GM18520 (cell line): ENCODE results near the gene CTRL.
"Not testable (repeated sequence)": the region's sequence is repeated elsewhere in the genome, so short reads cannot be mapped to it uniquely, and the experiment has no call there.

Experiments used
- ATAC-seq: cut with Tn5 transposase; IDR thresholded peaks from one replicate; pipeline ENCODE4 v1.9.1; 2021; ENCODE audit not compliant: unreplicated experiment

CTRL gene

GRCh38 chr16:67924140-67924906 is 7.3 kb downstream of the CTRL start:
- no peak for ATAC-seq

- no peak for ATAC-seq
Measured at GRCh38 chr16:67923414-67924116, 8.1 kb downstream of the CTRL start.

- no peak for ATAC-seq
Measured at GRCh38 chr16:67922740-67923139, 8.9 kb downstream of the CTRL start.

DNA sequence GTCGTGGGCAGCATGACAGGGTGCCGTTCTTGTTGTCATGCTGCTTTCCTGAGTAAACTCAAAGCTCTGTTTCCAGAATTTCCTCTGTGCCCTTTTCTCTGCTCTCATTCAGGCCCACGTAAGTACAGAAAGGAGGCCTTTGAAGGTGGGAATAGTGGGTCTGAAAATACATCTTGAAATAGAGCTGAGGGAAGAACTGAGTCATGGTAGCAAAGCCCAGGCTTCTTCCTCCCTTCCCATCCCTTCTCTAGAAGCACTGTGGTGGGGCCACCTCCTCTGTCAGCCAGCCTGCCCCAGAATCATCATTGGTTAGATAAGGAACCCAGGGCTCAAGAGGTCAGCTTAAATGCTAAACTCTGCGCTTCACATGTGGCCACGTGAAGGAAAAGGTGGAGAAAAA is 9.4 kb downstream of the CTRL start:
- no peak for ATAC-seq

DNA sequence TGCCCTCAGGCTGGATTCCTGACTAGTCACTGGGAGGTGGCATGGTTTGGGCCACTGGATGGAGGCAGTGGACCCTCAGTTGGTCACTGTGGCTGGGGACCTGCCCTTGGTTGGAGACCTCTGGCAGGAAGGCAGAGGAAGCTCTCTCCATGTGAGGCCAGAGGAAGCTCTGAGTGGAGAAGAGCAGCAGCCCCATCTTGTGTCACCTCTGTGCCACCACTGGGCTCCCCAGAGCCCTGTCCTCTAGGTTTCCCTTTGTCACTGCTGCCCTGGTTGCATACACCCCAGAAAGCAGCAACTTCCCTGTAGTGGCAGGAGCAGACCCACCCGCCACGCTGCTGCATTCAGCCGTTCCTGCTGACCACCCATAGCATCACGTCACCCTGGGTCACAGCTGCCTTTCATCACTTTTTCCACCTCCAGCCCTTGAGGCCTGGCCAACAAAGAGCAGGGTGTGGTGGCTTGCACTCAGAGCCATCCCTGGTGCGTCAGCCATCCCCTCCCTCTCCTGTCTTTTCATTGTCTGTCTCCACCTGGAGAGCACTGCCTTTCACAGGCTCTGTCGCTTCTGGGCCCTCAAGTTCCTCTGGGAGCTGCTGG is 11.9 kb downstream of the CTRL start:
- no peak for ATAC-seq

DNA sequence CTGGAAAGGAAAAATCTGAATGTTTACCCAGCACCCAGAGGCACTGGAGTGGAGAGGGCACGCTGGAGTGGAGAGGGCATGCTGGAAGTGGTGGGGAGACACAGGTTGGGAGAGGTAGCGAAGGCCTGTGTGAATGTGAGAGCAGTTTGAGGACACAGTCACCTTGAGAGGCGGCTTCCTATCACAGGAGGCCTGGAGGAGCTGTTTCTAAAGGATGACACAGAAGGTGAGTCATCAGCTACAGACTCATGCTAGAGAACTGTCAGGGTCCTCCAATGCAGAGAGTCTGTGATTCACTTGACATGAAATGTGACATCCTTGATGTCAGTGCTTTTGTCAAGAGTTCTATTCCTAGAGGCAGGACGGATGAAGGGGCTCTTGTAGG is 13.8 kb downstream of the CTRL start:
- ATAC-seq, result no peak

- no peak for ATAC-seq
Measured at GRCh38 chr16:67917140-67917851, 14.4 kb downstream of the CTRL start.

DNA sequence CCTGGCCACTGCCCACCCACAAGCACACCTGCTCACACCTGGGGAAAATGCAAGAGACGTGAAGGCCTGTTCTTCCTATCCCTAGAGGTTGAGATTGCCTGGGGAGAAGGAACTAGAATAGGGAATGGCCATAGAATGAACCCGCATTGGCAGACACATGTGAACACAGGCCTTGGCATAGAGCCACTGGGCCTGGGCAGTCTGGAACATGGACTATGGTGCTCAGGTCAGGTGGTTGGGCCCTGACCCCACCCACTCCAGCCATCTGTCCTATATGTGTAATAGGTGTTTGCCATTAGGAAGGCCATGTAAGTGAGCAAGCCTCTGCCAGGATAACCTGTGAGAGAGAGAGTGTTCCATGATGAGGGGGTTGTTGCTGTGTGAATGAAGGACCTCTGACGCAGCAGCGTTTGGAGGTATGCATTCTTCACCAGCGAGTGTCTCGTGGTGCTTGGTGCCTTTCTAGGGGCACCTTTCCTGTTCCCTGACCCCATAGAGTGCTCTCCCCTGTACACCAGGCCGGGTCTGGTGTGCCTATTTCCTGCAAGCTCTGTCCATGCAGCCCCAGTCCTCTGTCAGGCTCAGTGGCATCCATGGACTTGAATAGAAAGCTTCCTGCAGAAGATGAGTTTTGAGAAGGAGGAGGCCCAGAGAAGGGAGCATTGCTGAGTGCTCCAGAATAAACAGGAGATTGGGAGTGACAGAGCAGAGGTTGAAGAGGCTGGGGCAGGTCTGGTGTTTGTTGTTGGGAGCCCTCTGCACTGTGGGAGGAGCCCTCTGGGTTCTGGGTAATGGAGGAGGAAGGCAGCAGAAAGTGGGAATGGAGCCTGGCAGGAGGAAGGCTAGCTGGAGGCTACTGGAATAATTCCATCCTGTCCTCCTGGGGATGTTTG is 15.6 kb downstream of the CTRL start:
- no peak for ATAC-seq

DNA sequence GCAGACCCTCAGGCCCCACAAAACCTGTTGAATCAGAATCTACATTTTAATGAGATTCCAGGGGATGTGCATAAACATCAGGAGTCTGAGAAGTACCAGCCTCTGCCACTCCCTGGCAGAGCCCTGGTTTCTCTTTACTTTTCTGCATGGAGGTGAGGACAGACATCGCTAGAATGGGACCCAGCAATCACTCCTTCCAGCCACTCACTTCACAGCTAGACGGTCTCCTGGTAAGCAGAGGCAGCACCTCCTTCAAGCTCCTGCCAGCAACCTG is 16.2 kb downstream of the CTRL start:
- not testable (repeated sequence) for ATAC-seq

GRCh38 chr16:67914758-67915495 is 16.7 kb downstream of the CTRL start:
- ATAC-seq, result no peak

GRCh38 chr16:67910158-67910557 is 21.5 kb downstream of the CTRL start:
- ATAC-seq, result no peak

DNA sequence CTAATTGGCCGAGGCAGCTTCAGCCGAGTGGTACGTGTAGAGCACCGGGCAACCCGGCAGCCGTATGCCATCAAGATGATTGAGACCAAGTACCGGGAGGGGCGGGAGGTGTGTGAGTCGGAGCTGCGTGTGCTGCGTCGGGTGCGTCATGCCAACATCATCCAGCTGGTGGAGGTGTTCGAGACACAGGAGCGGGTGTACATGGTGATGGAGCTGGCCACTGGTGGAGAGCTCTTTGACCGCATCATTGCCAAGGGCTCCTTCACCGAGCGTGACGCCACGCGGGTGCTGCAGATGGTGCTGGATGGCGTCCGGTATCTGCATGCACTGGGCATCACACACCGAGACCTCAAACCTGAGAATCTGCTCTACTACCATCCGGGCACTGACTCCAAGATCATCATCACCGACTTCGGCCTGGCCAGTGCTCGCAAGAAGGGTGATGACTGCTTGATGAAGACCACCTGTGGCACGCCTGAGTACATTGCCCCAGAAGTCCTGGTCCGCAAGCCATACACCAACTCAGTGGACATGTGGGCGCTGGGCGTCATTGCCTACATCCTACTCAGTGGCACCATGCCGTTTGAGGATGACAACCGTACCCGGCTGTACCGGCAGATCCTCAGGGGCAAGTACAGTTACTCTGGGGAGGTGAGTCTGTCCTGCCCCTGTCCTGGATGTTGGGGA is 22.5 kb downstream of the CTRL start:
- no peak for ATAC-seq

DNA sequence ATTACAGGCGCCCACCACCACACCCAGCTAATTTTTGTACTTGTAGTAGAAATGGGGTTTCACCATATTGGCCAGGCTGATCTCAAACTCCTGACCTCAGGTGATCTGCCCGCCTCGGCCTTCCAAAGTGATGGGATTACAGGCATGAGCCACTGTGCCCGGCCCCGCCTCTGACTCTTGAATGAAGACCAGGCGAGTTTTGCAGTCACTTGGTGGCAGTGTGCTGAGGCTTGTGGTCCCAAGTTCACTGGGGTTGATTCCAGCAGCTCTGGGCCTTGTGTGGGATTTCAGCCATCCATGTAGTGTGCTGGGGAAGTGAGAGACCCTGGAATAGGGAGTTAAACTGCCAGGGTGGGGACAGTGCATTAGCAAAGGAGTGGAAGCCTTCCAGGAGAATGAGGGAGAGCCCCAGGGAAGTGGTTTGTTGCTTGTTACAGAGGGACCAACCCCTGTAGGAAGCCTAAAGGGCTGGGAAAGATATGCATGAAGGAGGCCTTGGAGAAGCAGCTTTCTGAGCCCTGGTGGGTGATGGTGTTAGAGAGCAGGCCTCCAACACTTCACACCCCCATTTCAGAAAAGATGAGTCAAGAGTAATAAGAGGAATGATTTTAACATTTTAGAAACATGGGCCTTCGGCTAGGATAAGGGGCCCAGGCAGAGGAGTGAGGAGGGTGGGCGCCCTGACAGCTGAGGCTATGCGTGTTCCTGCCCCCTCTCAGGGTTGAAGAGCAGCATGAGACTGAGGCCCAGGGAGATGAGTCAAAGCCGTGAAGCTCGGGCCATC is 24.1 kb downstream of the CTRL start:
- no peak for ATAC-seq

DNA sequence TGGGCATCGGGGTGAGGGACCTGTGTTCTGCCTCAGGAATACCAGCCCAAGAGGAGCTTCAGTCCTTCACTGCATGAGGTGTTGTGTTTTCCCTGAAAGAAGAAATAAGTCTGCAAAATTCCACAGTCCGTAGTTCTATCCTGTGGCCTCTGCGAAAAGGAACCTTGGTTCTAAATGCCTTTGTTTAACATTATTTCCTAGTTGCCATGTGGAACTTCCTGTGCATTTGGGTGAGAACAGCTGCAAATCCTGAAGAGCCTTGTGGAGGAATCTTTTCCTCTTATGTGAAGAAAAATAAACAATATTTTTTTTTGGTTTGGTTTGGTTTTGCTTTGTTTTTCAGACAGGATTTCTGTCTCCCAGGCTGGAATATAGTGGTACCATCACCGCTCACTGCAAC is 28.8 kb downstream of the CTRL start:
- no peak for ATAC-seq

- no peak for ATAC-seq
Measured at GRCh38 chr16:67901734-67902133, 29.9 kb downstream of the CTRL start.

DNA sequence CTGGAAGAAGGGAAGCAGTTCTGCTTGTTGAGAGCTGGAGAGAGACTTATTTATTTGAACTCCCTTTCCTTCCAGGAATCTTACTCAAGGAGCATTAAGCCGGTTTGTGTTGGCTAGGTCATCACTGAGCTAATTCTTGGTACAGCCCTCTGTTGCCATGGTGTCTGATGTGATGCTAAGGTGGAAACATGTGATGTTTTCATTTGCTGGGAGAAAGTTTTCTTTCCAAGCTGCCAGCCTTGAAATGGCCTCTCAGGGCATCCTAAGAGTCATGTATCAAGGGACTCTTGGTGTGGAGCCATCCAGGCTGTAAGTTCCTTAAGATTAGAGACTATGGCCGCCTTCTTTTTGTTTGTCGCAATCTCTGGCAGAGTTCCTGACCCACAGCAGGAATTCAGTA is 34.4 kb downstream of the CTRL start:
- ATAC-seq, result no peak

DNA sequence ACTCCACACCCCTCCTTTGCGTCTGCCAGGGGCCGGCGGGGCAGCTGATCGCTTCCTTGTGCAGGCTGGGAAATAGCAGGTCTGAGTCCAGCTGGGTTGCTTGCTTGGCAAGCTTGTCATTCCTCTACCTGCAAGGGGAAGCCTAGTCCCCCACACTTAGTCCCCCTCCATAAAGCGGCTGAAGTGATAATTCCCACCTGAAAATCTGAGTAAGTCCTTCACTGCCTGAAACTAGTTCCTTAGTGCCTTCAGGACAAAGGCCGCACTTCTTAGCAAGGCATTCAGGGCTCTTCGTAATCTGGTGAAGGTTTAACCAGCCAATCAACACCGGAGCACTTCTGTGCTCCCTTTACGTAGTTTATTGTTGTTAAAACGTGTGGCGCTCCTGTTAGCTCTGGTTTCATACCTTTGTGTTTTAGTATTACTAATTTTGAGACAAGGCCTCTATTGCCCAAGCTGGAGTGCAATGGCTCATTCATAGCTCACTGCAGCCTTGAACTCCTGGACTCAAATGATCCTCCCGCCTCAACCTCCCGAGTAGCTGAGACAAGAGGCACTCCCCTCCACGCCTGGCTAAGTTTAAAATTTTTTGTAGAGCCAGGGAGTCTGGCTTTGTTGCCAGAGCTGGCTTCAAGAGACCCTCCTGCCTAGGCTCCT is 37.8 kb downstream of the CTRL start:
- ATAC-seq, result no peak
